A549 (cell line): ENCODE results near the gene TUBD1. TPM values are rescaled to one million over a fixed set of nuclear protein-coding genes. Genes with fewer than 3 reads are reported as not detected.
"Not testable (repeated sequence)": the region's sequence is repeated elsewhere in the genome, so short reads cannot be mapped to it uniquely, and the experiment has no call there.

Experiments used
- ATAC-seq, 2 experiments: fragments of 200-7000 bp in 1 of 2; fragments of >200 bp in 1 of 2; cut with Nextera tagmentation in 1 of 2; cut with Tn5 transposase in 1 of 2; 3 replicates each; pipeline versions ENCODE4 v1.8.0 to v1.9.1; 2018 to 2020; ENCODE audit warnings: mild to moderate bottlenecking in 1 of 2, moderate library complexity in 1 of 2
- CTCF ChIA-PET: fragments of 300-600 bp; sonication (Branson Sonifier 250); formaldehyde crosslinking; extraction: SDS; loops from one replicate; lab custom pipeline; 2021; ENCODE audit warnings: antibody characterized with exemption, inconsistent platforms; lab: Yijun Ruan, JAX
- POLR2A ChIA-PET: fragments of 350-600 bp; formaldehyde crosslinking; extraction: SDS; loops from one replicate; lab custom pipeline; 2021; ENCODE audit warnings: antibody characterized with exemption, inconsistent platforms; lab: Yijun Ruan, JAX
- DNase-seq, 2 experiments: peaks; one replicate each; pipeline versions ENCODE4 v3.0.0 to v3.0.0-alpha.2; 2011 to 2016; ENCODE audit warnings: low read depth in 1 of 2, low spot score in 1 of 2
- FAIRE-seq: peaks from 2 replicates; lab custom pipeline; 2011; peaks lifted over from hg19 to GRCh38; lab: Jason Lieb, UNC
- H3K27ac ChIP-seq, 2 experiments: fragments of >200 bp; sonication (Bioruptor Twin); formaldehyde crosslinking; 3 replicates each; pipeline ENCODE4 v1.5.1; 2016 to 2017
- H3K4me1 ChIP-seq: fragments of >200 bp; sonication (Bioruptor Twin); formaldehyde crosslinking; 3 replicates; pipeline ENCODE4 v1.6.1; 2016
- H3K4me2 ChIP-seq: fragments of >200 bp; sonication (Bioruptor Twin); formaldehyde crosslinking; 3 replicates; pipeline ENCODE4 v1.6.1; 2016
- H3K4me3 ChIP-seq: fragments of >200 bp; sonication (Bioruptor Twin); formaldehyde crosslinking; 3 replicates; pipeline ENCODE4 v1.5.1; 2016
- H3K9me3 ChIP-seq: fragments of >200 bp; sonication (Bioruptor Twin); formaldehyde crosslinking; 3 replicates; pipeline ENCODE4 v1.6.1; 2016
- ATOH8 ChIP-seq: fragments of 250-450 bp; sonication (Bioruptor Pico); IDR thresholded peaks from 2 replicates; pipeline ENCODE4 v1.5.0; 2020; ENCODE audit warnings: low read depth, mild to moderate bottlenecking, moderate library complexity
- BHLHE40 ChIP-seq: IDR thresholded peaks from 2 replicates; pipeline ENCODE4 v1.6.1; 2012; ENCODE audit warnings: low read depth, low read length, inconsistent platforms
- CBX2 ChIP-seq: fragments of 200-600 bp; sonication (generic); IDR thresholded peaks from 2 replicates; pipeline ENCODE4 v1.6.1; 2016; ENCODE audit warnings: low read depth, mild to moderate bottlenecking, borderline replicate concordance
- CBX8 ChIP-seq: fragments of 200-600 bp; sonication (generic); IDR thresholded peaks from 2 replicates; pipeline ENCODE4 v1.6.1; 2016
- CEBPB ChIP-seq, 2 experiments: fragments of >200 bp in 1 of 2; sonication (Bioruptor Twin) in 1 of 2; formaldehyde crosslinking in 1 of 2; IDR thresholded peaks; 2 replicates each; pipeline ENCODE4 v1.6.1; 2012 to 2016
- CHD4 ChIP-seq: fragments of 200-600 bp; sonication (generic); IDR thresholded peaks from 2 replicates; pipeline ENCODE4 v1.6.1; 2016; ENCODE audit warnings: antibody characterized with exemption, mild to moderate bottlenecking, borderline replicate concordance
- EHF ChIP-seq: fragments of 250-450 bp; sonication (Bioruptor Pico); IDR thresholded peaks from 2 replicates; pipeline ENCODE4 v1.5.0; 2020; ENCODE audit warnings: mild to moderate bottlenecking
- EHMT2 ChIP-seq: fragments of 200-600 bp; sonication (generic); IDR thresholded peaks from 2 replicates; pipeline ENCODE4 v1.6.1; 2016; ENCODE audit warnings: antibody characterized with exemption, low read depth, mild to moderate bottlenecking, moderate library complexity
- ESRRA ChIP-seq: fragments of 150-350 bp; IDR thresholded peaks from 2 replicates; pipeline ENCODE4 v1.6.1; 2014; ENCODE audit warnings: mild to moderate bottlenecking, low read length, borderline replicate concordance
- FOSL2 ChIP-seq, 2 experiments: fragments of 450-650 bp in 1 of 2; fragments of >200 bp in 1 of 2; sonication (Bioruptor Twin) in 1 of 2; formaldehyde crosslinking; IDR thresholded peaks; 2 replicates each; pipeline versions ENCODE4 v1.5.0 to v1.6.1; 2016 to 2020; ENCODE audit warnings: mild to moderate bottlenecking in 1 of 2, moderate library complexity in 1 of 2
- HEYL ChIP-seq: fragments of 250-450 bp; sonication (Bioruptor Pico); IDR thresholded peaks from 2 replicates; pipeline ENCODE4 v1.8.0; 2021; ENCODE audit warnings: mild to moderate bottlenecking, moderate library complexity
- JUN ChIP-seq, 2 experiments: fragments of >200 bp; sonication (Bioruptor Twin); formaldehyde crosslinking; IDR thresholded peaks; 2 replicates in 1 of 2; 3 replicates in 1 of 2; pipeline ENCODE4 v1.6.1; 2016 to 2017
- KDM1A ChIP-seq: fragments of 200-600 bp; sonication (generic); IDR thresholded peaks from 2 replicates; pipeline ENCODE4 v1.6.1; 2016; ENCODE audit warnings: low read depth, mild to moderate bottlenecking
- MAX ChIP-seq: IDR thresholded peaks from 2 replicates; pipeline ENCODE4 v1.6.1; 2012
- POLR2AphosphoS2 ChIP-seq: conservative IDR thresholded peaks from 2 replicates; pipeline ENCODE4 v1.6.1; 2012; ENCODE audit warnings: low read length, improper control_type of control experiment, inconsistent platforms
- RARB ChIP-seq: fragments of 250-450 bp; sonication (Bioruptor Pico); IDR thresholded peaks from 2 replicates; pipeline ENCODE4 v1.8.0; 2021; ENCODE audit warnings: mild to moderate bottlenecking, moderate library complexity
- REST ChIP-seq: fragments of 200-600 bp; sonication (generic); IDR thresholded peaks from 2 replicates; pipeline ENCODE4 v1.6.1; 2016; ENCODE audit warnings: antibody characterized with exemption, mild to moderate bottlenecking, moderate library complexity
- RNF2 ChIP-seq: fragments of 200-600 bp; sonication (generic); IDR thresholded peaks from 2 replicates; pipeline ENCODE4 v1.6.1; 2016; ENCODE audit warnings: low read depth, mild to moderate bottlenecking, antibody characterized with exemption, moderate library complexity, borderline replicate concordance
- SREBF2 ChIP-seq: fragments of 450-650 bp; IDR thresholded peaks from 2 replicates; pipeline ENCODE4 v1.6.1; 2014; ENCODE audit warnings: mild to moderate bottlenecking, moderate library complexity
- TFCP2L1 ChIP-seq: fragments of 250-450 bp; sonication (Bioruptor Pico); IDR thresholded peaks from 2 replicates; pipeline ENCODE4 v1.5.0; 2021; ENCODE audit warnings: mild to moderate bottlenecking
- USF2 ChIP-seq: fragments of 450-650 bp; IDR thresholded peaks from 2 replicates; pipeline ENCODE4 v1.6.1; 2014; ENCODE audit warnings: antibody characterized with exemption
- ZFP36 ChIP-seq: fragments of 450-650 bp; IDR thresholded peaks from 2 replicates; pipeline ENCODE4 v1.6.1; 2014; ENCODE audit warnings: borderline replicate concordance; ENCODE audit not compliant: partially characterized antibody
- ZNF302 ChIP-seq: fragments of 250-450 bp; sonication (Bioruptor Pico); IDR thresholded peaks from 2 replicates; pipeline ENCODE4 v1.9.0; 2021; ENCODE audit warnings: inconsistent platforms, mild to moderate bottlenecking, moderate library complexity
- ZSCAN20 ChIP-seq: fragments of 250-450 bp; sonication (Bioruptor Pico); IDR thresholded peaks from 2 replicates; pipeline ENCODE4 v1.8.0; 2022; ENCODE audit warnings: mild to moderate bottlenecking, moderate library complexity
- WGBS: methylation state at CpG from one replicate; pipeline ENCODE4 v1.1.6; 2017; ENCODE audit errors: missing lambda C conversion rate; 5-methylcytosine and 5-hydroxymethylcytosine counted together
- polyA plus RNA-seq, 4 experiments: library from polyadenylated mRNA; depleted of rRNA in 3 of 4; stranded (reverse); fragments of >200 nt; fragmentation: RNase III in 1 of 4; extraction: RNeasy Plus Mini Kit Qiagen cat#74134 plus additional on column Dnase treatment in 1 of 4; gene quantifications; 2 replicates in 3 of 4; 3 replicates in 1 of 4; pipeline ENCODE4 v1.2.3, GENCODE V29; 2011 to 2017
- TF ChIP-seq, protein P1 (sequence below): fragments of >200 bp; sonication (Bioruptor Twin); formaldehyde crosslinking; IDR thresholded peaks from 3 replicates; pipeline ENCODE4 v1.5.1; 2016

The TUBD1 gene
- polyA plus RNA-seq, 2 of the 4 experiments (the other 2 are of a cell fraction) = 15.9 to 24.4 TPM

- FAIRE-seq, ATAC-seq, DNase-seq: not testable (repeated sequence)
- Histone ChIP-seq H3K4me1 (peaks cover 96% of the 10 kb centered on the region), H3K4me2 (peak overlapping the region; percentile 61)
- WGBS = 77% methylated on average over 7 of the region's 7 CpGs
- 0 out of 2 replicates have a peak, but pooled peaks have one; percentile 14 for TF ChIP-seq RARB
- TF ChIP-seq CHD4 = peak; percentile 22; the same call in 1 of the 2 replicates
- TF ChIP-seq ATOH8 (CRISPR knock-in tag) = peak; percentile 8; the same call in 1 of the 2 replicates
- peak; percentile 22; the same call in 1 of the 2 replicates for TF ChIP-seq USF2
- TF ChIP-seq, all 56 proteins: peak for 4; not testable (repeated sequence) for 52
- CTCF ChIA-PET = interaction anchor here (0.9 to 2.4 kb wide), 19 partner anchors 12 to 523 kb away, joined by 3 to 17 read pairs (median 4); no protein-coding TSS in a partner anchor
- not testable (repeated sequence) for H3K4me3 ChIP-seq, H3K9me3 ChIP-seq
- peak overlapping the region; percentile 91 to 96 for H3K27ac ChIP-seq
- POLR2A ChIA-PET = interaction anchor here (1.0 to 1.2 kb wide), 6 partner anchors 22 to 234 kb away, joined by 3 to 15 read pairs (median 5); partner anchors contain the start of gene CLTC
These were observed 39.9 kb downstream of the TUBD1 start for GRCh38 chr17:59852847-59853167.

GRCh38 chr17:59851439-59852375 lies 41.0 kb downstream of the TUBD1 start:
- no peak overlapping the region for H3K4me3 ChIP-seq
- peak overlapping the region; percentile 91 to 96 for H3K27ac ChIP-seq
- DNase-seq = peak in 1 of 2 experiments; percentile 90
- FAIRE-seq = no peak
- WGBS = 37% methylated on average over 14 of the region's 14 CpGs
- H3K4me2 ChIP-seq = peak overlapping the region; percentile 61
- ATAC-seq = peak in 1 of 2 experiments; percentile 5; a peak in 3 of 6 replicates
- POLR2A ChIA-PET = no interaction called here
- CTCF ChIA-PET = interaction anchor here (1.0 to 2.4 kb wide), 5 partner anchors 11 to 97 kb away, joined by 3 to 12 read pairs (median 7); no protein-coding TSS in a partner anchor
- peaks cover 7% of the 10 kb centered on the region; the same call in 1 of the 3 replicates for H3K9me3 ChIP-seq
- peaks cover 96% of the 10 kb centered on the region for H3K4me1 ChIP-seq
- TF ChIP-seq CHD4 = no peak
- 0 out of 2 replicates have a peak, but pooled peaks have one; percentile 4 for TF ChIP-seq ESRRA
- no peak for TF ChIP-seq FOSL2 (IDR thresholded peaks at IDR 0.05)
- peak; percentile 53 for TF ChIP-seq FOSL2 (CRISPR knock-in tag; IDR thresholded peaks at IDR 0.05)
- TF ChIP-seq RARB = peak; percentile 93
- no peak for TF ChIP-seq CBX8
- TF ChIP-seq REST = no peak
- TF ChIP-seq, protein P1, sequence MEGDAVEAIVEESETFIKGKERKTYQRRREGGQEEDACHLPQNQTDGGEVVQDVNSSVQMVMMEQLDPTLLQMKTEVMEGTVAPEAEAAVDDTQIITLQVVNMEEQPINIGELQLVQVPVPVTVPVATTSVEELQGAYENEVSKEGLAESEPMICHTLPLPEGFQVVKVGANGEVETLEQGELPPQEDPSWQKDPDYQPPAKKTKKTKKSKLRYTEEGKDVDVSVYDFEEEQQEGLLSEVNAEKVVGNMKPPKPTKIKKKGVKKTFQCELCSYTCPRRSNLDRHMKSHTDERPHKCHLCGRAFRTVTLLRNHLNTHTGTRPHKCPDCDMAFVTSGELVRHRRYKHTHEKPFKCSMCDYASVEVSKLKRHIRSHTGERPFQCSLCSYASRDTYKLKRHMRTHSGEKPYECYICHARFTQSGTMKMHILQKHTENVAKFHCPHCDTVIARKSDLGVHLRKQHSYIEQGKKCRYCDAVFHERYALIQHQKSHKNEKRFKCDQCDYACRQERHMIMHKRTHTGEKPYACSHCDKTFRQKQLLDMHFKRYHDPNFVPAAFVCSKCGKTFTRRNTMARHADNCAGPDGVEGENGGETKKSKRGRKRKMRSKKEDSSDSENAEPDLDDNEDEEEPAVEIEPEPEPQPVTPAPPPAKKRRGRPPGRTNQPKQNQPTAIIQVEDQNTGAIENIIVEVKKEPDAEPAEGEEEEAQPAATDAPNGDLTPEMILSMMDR = no peak
- peak; percentile 91; the same call in 1 of the 2 replicates for TF ChIP-seq HEYL (CRISPR knock-in tag)
- no peak for TF ChIP-seq SREBF2
- no peak; the same call in 1 of the 2 replicates for TF ChIP-seq ZSCAN20 (CRISPR knock-in tag)
- TF ChIP-seq CEBPB (IDR thresholded peaks at IDR 0.05) = 0 out of 4 replicates have a peak, but pooled peaks of 1 of the 2 experiments have one; percentile 4
- TF ChIP-seq RNF2 = no peak
- TF ChIP-seq BHLHE40 = no peak
- no peak for TF ChIP-seq POLR2AphosphoS2
- peak; percentile 90; the same call in 1 of the 2 replicates for TF ChIP-seq TFCP2L1 (CRISPR knock-in tag)
- TF ChIP-seq CBX2 = no peak
- TF ChIP-seq EHMT2 = no peak
- TF ChIP-seq MAX = peak; percentile 97
- no peak for TF ChIP-seq ZFP36
- no peak for TF ChIP-seq KDM1A
- TF ChIP-seq EHF (CRISPR knock-in tag) = peak; percentile 98
- TF ChIP-seq JUN (IDR thresholded peaks at IDR 0.05) = peak in 1 of 2 experiments; percentile 52; a peak in 2 of 5 replicates
- TF ChIP-seq ZNF302 (CRISPR knock-in tag) = peak; percentile 97
